Measurements from ENCODE around the gene ZFP69B. TPM values are rescaled to one million over a fixed set of nuclear protein-coding genes. Genes with fewer than 3 reads are reported as not detected.

The ZFP69B gene
- total RNA-seq (2014; rRNA removed; shearing (Covaris generic)) = 2.8 and 3.1 TPM in 2 replicates

- peak; percentile 91 for DNase-seq (ENCODE audit: low read depth)
Observed at GRCh38 chr1:40449684-40450494, at the start of gene ZFP69B. TSS of gene ZFP69B (plus strand) at chr1:40450476. CDS start at chr1:40450962, 486 bp downstream.

DNA sequence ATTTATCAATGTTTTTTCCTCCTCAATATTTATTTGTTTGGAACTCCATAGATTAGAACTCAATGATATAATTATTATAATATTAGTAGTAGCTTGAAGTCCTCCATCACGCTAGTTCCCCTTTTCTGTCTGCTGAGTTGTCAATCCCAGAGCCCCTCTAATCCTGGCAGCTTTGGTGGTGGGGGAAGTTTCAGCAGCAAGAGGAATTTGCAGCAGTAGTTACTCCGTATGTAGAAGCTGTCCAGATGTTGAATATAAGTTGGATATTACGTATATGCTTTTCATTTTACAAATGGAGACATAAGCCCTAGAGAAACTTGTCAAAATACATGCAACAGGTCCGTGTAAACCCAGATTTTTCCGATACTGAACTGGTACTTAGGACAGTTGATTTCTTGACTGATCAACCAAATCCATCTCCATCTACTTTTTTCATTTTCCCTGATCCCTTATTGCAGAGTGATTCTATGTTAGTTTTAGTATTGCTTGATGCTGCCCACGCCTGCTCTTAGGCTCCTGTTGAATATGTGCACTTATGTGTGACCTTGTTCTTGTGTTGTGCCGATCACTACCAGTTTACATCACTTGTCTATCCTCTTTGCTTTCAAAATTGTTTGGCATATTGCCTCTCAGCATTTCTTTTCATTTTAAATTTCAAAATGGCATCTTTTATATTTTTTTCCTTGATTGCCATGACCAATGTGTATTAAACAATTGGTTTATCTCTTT is 48.6 kb upstream of the ZFP69B start:
- DNase-seq (ENCODE audit: low read depth) = no peak

GRCh38 chr1:40404670-40405462 is 45.4 kb upstream of the ZFP69B start:
- peak; percentile 60 for DNase-seq (ENCODE audit: low read depth)

DNA sequence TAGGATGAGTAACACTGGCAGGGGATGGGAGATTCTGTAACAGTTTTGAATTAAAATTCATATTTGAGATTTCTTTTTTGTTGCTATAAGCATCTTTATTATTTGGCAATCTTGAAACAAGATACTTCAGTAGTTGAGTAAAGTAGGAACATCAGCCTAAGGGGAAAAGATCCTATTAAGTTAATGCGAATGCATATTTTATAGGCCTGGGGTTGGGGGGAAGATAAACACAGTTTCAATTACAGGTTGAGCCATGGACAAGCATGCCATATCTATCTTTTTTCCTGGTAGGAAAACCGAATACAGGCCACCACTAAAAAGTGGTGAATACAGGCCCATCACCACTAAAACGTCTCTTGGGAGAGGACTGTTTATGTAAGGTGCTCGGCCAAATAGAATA is 44.5 kb upstream of the ZFP69B start:
- no peak for DNase-seq (ENCODE audit: low read depth)

GRCh38 chr1:40407453-40407852 is 42.8 kb upstream of the ZFP69B start:
- DNase-seq (ENCODE audit: low read depth) = no peak

DNA sequence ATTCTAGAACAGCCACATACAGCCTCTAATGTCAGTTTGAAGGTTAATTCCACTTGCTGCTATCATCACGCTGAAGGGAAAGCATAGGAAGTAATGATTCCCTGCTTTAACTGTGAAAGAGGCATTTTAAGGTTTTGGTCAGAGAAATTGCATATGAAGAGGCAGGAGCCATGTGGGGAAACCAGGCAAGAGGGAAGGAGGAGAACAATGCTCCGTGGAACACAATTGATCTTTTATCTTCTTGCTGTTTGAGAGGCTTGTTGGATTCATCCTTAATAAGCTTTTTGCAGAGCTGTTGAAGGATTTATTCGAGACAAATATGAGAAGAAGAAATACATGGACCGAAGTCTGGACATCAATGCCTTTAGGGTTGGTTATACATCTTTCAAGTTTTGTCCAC is 40.8 kb upstream of the ZFP69B start:
- DNase-seq (ENCODE audit: low read depth) = no peak

GRCh38 chr1:40411294-40411693 is 39.0 kb upstream of the ZFP69B start:
- peak; percentile 66 for DNase-seq (ENCODE audit: low read depth)

DNA sequence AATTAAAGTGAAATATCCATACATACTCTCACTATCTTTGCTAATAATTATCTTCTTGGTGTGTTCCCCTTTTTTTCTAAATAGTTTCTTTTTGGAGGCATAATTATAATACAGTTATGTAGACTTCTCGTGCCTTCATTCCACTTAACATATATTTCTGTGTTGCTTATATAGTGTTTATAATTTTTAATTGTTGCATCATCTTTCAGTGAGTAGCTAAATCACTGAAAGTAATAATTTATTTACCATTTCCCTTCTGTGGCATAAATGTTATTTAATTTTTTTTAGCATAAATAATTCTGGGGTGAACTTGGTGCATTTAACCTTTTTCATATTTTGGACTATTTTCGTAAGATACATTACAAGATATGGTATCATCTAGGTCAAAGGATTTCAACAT is 38.4 kb upstream of the ZFP69B start:
- DNase-seq (ENCODE audit: low read depth) = no peak

DNA sequence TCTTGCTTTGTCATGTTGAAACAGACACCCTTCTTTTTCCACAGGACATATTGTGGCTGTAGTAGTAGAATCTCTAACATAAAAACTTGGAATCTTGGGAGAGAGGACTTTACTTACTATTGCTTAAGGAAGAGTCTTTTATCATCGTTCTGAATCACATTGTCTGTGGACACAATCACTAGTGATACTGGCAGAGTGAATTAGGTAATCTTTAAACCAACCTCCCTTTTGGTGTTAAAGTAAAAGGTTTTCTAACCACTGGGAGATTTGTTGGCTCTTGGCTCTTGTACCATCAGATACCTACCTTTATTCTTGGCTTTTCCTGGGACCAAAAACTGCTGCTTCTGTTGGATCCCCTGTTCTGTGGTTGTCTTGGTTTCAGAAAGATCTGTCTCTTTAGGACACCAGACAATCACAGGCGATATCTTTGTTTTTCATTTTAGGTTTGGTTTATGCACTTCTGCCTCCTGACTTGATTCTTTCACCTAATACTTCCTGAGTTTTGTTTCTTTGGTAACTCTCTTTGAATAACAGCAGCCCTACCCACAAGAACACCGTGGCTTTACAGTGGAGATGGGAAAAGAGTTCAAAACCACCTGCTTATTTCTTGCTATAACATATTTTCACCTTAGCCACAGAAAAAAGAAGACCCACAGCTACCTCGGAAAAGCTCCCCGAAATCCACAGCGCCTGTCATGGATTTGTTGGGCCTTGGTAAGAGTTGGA is 36.6 kb upstream of the ZFP69B start:
- no peak for DNase-seq (ENCODE audit: low read depth)

- no peak for DNase-seq (ENCODE audit: low read depth)
Observed at GRCh38 chr1:40414331-40414730, 35.9 kb upstream of the ZFP69B start.

GRCh38 chr1:40416709-40417108 is 33.6 kb upstream of the ZFP69B start:
- no peak for DNase-seq (ENCODE audit: low read depth)

DNA sequence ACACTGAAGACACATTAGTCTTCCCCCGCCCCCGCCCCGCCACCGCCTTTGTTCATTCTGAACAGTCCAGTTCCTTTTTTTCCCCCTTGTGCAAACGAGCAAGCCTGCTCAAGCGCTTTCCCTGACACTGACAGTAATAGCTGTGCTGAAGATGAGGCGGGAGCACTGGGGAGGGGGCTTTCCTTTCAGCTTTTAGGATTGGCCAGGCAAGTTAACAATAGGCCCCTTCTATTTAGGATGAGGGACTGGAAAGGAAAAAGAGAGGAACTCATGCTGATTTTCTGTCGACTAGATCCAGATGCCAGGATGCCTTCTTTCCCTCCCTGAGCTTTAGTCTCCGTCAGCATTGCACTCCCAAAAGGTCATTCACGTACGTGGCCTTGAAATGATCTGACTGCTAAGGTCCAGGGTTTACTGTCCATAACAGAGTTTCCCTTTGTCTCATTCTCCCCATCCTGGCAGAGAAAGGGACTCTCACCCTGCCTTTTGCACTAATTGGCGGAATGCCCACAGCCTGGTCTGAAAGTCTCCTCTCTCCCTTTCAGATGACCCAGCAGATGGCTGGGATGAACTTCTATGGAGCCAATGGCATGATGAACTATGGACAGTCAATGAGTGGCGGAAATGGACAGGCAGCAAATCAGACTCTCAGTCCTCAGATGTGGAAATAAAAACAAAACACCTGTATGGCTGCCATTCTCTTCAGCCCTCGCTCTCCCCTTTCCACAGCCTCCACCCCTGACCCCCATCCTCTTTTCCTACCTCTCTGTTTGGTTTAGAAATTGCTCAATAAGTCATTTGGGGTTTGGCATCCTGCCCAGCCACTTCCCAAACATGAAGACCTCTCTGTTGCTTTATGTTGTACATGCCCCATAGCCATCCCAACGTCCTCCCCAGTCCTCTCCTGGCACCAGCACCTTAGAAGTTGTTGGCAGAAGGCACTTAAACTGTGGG is 28.6 kb upstream of the ZFP69B start:
- peak; percentile 39 for DNase-seq (ENCODE audit: low read depth)

GRCh38 chr1:40422630-40423263 is 27.5 kb upstream of the ZFP69B start:
- no peak for DNase-seq (ENCODE audit: low read depth)

DNA sequence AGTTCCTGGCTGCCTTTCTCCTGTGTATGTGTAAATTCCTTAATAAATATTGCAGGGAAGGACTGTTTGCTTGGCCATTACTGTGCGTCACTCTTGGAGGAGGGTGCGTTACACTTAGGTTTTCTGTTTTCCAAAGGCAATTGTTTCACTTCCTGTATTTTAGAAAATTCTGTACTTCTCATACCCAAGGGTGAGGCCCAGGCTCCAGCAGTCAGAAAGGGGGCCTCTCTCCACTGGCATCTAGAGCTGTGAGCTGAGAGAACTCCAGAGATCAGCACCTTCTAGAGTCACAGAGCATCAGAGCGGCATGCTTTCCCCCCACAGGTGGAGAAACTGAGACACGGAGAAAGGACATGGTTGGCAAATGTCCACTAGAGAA is 27.0 kb upstream of the ZFP69B start:
- DNase-seq (ENCODE audit: low read depth) = no peak

DNA sequence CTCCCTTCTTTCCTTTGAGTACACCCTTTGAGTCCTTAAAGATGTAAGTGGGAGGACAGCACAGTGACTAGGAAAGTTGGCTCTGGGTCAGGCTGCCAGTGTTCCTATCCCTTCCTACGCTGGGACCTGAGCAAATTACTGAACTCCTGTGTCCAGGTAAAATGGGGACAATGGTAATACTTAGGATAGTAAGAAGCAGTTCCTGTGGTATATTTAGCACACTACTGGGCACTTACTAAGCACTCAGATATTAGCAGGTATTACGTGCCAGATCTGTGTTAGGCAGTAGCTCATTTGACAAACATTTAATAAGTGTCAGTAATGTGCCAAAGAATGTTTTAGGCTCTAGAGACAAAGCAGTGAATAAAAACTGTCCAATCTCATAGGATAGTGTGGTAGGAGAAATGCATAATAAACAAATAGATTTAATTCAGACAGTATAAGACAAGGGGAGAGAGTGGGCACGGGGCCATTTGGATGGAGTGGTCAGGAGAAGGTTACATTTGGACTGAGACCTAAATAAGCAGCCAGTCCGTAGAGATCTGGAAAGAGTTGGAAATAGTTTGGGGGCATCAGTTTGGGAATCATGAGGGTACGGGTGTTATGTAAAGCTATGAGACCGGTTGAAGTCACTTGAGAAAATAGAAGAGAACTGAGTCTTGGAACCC is 26.2 kb upstream of the ZFP69B start:
- no peak for DNase-seq (ENCODE audit: low read depth)

DNA sequence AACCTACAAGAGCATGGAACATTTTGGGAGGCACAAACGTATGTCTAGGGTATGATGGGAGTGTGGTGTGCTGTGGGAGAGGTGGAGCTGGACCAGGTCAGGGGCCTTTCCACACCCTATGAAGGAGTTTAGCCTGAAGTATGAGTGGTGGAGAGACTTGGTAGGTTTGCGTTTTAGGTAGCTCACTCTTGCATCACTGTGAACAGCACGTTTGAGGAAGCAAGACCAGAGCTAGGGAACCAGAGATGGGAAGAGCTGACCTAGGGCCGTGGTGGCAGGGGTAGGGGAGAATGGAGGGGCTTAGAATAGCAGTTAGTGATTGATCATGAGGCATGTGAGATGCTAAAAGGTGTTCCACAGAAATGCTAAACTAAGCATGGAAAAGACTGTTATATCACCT is 25.1 kb upstream of the ZFP69B start:
- no peak for DNase-seq (ENCODE audit: low read depth)

DNA sequence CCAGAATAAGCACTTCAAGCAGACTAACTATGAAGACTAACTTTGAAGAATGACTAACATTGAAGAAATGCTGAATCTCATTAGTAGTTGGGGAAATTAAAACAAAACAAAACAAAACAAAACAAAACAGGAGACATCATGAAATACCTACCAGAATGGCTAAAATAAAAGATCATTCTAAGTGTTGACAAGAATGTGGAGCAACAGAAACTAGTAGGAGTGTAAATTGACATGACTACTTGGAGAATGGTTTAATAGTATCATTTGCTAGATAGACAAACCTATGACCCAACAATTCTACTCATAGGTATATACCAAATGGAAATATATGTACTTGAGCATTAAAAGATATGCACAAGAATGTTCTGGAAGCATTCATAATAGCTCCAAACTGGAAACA is 18.9 kb upstream of the ZFP69B start:
- no peak for DNase-seq (ENCODE audit: low read depth)

GRCh38 chr1:40432644-40433390 is 17.5 kb upstream of the ZFP69B start:
- DNase-seq (ENCODE audit: low read depth) = no peak

DNA sequence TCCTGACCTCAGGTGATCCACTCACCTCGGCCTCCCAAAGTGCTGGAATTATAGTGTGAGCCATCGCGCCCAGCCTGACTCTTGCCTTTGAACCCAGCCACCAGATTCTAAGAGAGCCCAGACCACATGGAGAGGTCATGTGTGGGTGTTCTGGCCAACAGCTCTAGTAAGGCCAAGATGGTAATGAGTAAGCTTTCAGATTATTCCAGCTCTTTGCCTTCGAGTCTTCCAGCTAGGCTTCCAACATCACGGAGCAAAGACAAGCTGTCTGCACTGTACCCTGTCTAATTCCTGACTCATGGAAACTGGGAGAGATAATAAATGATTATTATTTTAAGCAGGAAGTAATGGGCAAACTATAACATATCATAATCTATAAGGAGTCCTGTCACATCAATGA is 14.8 kb upstream of the ZFP69B start:
- no peak for DNase-seq (ENCODE audit: low read depth)

Measured in RPMI7951 (cell line).